GM12872 (cell line): Measurements from ENCODE around the gene HTR7.

Source experiments
- TF ChIP-seq, protein P1 (sequence below): IDR thresholded peaks from 3 replicates; pipeline ENCODE4 v1.5.1; 2011; ENCODE audit warnings: low read depth, mild to moderate bottlenecking, low read length, moderate library complexity; ENCODE audit not compliant: insufficient read depth

The HTR7 gene

GRCh38 chr10:90856964-90857634, 740 bp downstream of the HTR7 start:
- TF ChIP-seq, protein P1, sequence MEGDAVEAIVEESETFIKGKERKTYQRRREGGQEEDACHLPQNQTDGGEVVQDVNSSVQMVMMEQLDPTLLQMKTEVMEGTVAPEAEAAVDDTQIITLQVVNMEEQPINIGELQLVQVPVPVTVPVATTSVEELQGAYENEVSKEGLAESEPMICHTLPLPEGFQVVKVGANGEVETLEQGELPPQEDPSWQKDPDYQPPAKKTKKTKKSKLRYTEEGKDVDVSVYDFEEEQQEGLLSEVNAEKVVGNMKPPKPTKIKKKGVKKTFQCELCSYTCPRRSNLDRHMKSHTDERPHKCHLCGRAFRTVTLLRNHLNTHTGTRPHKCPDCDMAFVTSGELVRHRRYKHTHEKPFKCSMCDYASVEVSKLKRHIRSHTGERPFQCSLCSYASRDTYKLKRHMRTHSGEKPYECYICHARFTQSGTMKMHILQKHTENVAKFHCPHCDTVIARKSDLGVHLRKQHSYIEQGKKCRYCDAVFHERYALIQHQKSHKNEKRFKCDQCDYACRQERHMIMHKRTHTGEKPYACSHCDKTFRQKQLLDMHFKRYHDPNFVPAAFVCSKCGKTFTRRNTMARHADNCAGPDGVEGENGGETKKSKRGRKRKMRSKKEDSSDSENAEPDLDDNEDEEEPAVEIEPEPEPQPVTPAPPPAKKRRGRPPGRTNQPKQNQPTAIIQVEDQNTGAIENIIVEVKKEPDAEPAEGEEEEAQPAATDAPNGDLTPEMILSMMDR = no peak

DNA sequence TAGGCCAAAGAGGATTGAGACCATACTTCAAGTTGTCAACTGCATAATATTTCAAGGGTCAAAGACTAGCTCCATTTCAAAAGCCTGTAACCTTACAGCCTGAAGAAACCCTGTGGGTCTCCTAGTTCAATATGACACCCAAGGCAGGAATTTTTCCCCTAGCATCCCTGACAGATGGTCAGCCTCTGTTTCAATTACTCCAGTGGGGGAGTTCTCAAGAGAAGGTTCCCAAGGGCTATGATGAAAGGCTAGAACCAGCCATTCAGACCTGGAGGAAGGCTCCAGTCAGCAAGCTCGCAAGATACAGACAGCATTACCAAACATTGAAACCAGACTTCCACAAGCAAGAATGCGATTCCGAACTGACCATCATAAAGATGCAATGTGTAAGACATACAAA, 1.6 kb downstream of the HTR7 start:
- TF ChIP-seq, protein P1 = no peak

DNA sequence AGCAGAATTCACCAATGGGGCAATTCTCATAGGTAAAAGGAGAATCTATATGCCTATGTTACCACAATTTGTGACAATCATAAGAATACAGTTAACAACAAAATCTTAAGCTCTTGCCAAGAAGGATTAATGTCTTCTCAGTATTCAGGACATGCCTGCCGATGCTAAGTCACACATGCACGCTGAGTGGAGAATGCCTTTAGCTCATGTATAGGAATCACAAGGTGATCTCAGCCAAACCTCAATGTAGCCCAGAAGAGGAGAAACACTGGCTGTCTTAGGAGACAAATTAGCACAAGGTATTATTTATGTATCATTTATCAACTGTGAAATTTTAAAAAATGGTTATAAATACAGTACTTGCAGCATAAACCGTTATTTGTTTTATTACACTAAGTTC, 2.7 kb downstream of the HTR7 start:
- TF ChIP-seq, protein P1 = no peak

DNA sequence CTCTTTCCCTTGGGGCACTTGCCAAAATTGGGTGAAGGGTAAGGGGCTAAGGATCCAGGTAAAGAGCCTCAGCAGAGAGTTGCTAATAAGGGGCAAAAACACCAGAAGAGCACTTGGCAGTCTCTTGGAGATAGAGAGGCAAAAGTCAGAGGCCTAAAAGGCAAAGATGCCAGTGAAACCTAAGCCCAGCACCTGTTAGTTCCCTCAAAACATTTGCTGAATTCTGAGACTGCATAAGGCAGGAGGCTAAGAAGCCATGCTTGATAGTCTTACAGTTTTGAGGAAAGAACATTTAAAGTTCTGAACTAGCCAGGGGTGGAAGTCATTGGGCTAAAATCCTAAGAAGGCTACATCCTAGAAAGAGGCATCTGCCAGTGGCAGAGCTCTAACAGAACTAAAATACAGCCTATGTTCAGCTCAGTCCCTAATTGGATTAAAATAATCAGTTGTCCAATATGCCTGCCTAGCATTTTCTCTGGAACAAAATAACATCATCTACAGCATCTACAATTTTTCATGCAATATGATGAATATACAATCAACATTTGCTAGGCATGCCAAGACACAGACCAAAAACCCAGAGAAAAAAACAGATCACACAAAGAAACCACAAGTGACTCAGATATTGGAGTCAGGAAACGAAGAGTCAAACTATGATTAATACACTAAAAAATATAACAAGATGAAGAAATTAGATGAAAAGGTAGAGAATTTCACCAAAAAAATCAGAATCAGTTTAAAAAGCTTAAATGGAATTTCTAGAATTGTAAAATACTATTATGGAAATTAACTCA, 7.7 kb downstream of the HTR7 start:
- TF ChIP-seq, protein P1 = no peak

DNA sequence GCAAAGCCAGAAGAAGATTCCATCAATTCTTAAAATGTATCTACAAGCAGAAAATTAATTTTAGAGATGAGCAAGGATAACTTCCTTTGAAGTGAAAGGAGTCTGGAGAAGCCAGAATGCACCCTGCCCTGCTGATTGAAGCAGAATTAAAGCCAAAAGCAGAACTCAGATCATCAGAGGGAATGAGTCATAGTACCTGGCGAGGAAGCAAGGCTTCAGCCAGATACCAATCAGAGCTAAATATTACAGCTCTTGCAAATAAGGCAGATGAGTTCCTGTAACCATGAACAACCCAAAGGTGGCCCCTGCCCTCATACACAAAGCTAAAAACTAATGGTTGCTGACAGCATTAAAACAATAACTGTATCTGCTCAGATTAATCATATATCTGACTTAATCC, 10.4 kb downstream of the HTR7 start:
- TF ChIP-seq, protein P1 = no peak

DNA sequence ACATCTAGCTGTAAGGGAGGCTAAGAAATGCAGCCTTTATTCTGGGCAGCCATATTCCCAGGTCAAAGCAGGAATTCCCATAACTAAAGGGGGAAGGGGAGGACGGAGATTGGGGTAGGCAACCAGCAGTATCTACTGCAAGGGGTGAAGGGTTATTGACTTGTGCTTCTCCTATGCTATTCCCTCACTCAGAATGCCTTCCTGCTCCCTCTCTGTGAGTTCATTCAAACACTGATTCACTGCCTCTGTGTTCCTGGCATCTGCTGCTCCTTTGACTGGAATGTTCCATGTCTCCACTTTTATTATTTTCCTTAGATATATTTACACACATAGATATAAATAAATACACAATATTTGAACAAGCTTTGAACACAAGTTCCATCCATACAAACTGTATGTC, 11.1 kb downstream of the HTR7 start:
- TF ChIP-seq, protein P1 = no peak

GRCh38 chr10:90845726-90846125, 12.1 kb downstream of the HTR7 start:
- TF ChIP-seq, protein P1 = no peak
